ENCODE data around the gene SYNE1.

GRCh38 chr6:152300517-152300916 lies 336.6 kb downstream of the SYNE1 start:
- no peak for TF ChIP-seq POLR2AphosphoS5 (IDR thresholded peaks at IDR 0.05)
- no peak for TF ChIP-seq POLR2A (IDR thresholded peaks at IDR 0.05)

Measured in sigmoid colon (tissue), 4 donors.